Measurements from ENCODE around the gene AADACL4. TPM values are rescaled to one million over a fixed set of nuclear protein-coding genes. Genes with fewer than 3 reads are reported as not detected.
A peak's percentile ranks its signal among the peaks of the same experiment; 100 is the strongest.

Gene AADACL4
- total and polyA plus RNA-seq, 2 of the 8 experiments (the other 6 are each of a cell fraction or from before 2014, with no cell fraction given): 0.08 TPM; not detected in 1

GRCh38 chr1:12613180-12613579 lies 30.7 kb upstream of the AADACL4 start:
- no peak overlapping the region for H4K5ac ChIP-seq (ENCODE audit: insufficient read length, low read depth, low read length)
- no peak overlapping the region for H3K23ac ChIP-seq (ENCODE audit: insufficient read length)
- peaks cover 25 to 70% of the 10 kb centered on the region in 2 experiments for H3K79me2 ChIP-seq (ENCODE audit: control insufficient read depth in 1 of 2, insufficient read depth in 2 of 2, low read length in 2 of 2)
- H2BK15ac ChIP-seq (ENCODE audit: low read length): no peak overlapping the region; the same call in 1 of the 2 replicates
- no peak overlapping the region for H2BK12ac ChIP-seq (ENCODE audit: low read depth, low read length)
- 0 out of 2 replicates have a peak overlapping the region, but pooled peaks have one; percentile 54 for H2BK5ac ChIP-seq (ENCODE audit: low read depth, low read length)
- peaks cover 13% of the 10 kb centered on the region; the same call in 1 of the 2 replicates for H3K23me2 ChIP-seq (ENCODE audit: low read depth, low read length)
- H3K36me3 ChIP-seq (ENCODE audit: control insufficient read depth in 2 of 4, insufficient read depth in 4 of 4, low read length in 3 of 4): peaks cover 3 to 28% (median 5%) of the 10 kb centered on the region in 4 experiments; a peak in 6 of 8 replicates
- ChIA-PET POLR2A (ENCODE audit: partially characterized antibody) (interaction anchor here (11.4 kb wide), 1 partner anchor 12 kb away, joined by 107 read pairs; no protein-coding TSS in a partner anchor), CTCF (ENCODE audit: partially characterized antibody) (interaction anchor here (0.7 to 2.7 kb wide), 4 partner anchors 12 to 158 kb away, joined by 3 to 17 read pairs (median 4); no protein-coding TSS in a partner anchor)
- H3K18ac ChIP-seq (ENCODE audit: extremely low read depth, low read length): no peak overlapping the region; the same call in 1 of the 2 replicates
- H3K4ac ChIP-seq (replicated peaks; ENCODE audit: insufficient read length, low read depth, low read length): no peak overlapping the region
- no peak overlapping the region for H3K4me3 ChIP-seq (ENCODE audit: extremely low read depth in 1 of 4, insufficient read depth in 2 of 4, low read depth in 3 of 4, low read length in 4 of 4)
- H2AK5ac ChIP-seq (ENCODE audit: low read depth, low read length): peak overlapping the region; percentile 11; the same call in 1 of the 2 replicates
- H2BK120ac ChIP-seq (replicated peaks; ENCODE audit: low read depth, low read length): no peak overlapping the region
- no peak overlapping the region for H3K4me2 ChIP-seq (ENCODE audit: insufficient read depth in 1 of 2, low read depth in 2 of 2, low read length in 2 of 2)
- FAIRE-seq: no peak
- DNase-seq (ENCODE audit: low read depth in 1 of 2, low spot score in 2 of 2): no peak
- peaks cover 25% of the 10 kb centered on the region for H3K79me1 ChIP-seq (ENCODE audit: low read depth, low read length)
- H4K8ac ChIP-seq (ENCODE audit: extremely low read depth, insufficient read depth, low read length): no peak overlapping the region
- H2BK20ac ChIP-seq (ENCODE audit: low read length): no peak overlapping the region
- H3K9me3 ChIP-seq (ENCODE audit: insufficient read depth in 2 of 2, low read depth in 1 of 2, low read length in 1 of 2): no peaks in the 10 kb centered on the region
- no peak overlapping the region for H2AFZ ChIP-seq (ENCODE audit: low read length)
- no peaks in the 10 kb centered on the region; a peak in 1 of 7 replicates for H3K27me3 ChIP-seq (replicated peaks in 1 of 4; ENCODE audit: control insufficient read depth in 3 of 4, extremely low read depth in 1 of 4, insufficient read depth in 3 of 4, low read length in 3 of 4)
- H4K20me1 ChIP-seq (replicated peaks in 1 of 2; ENCODE audit: control insufficient read depth in 1 of 2, insufficient read depth in 2 of 2, low read length in 2 of 2): peaks cover 1 to 19% of the 10 kb centered on the region in 2 experiments
- peaks cover 5 to 10% (median 6%) of the 10 kb centered on the region in 4 experiments; a peak in 6 of 7 replicates for H3K4me1 ChIP-seq (replicated peaks in 1 of 4; ENCODE audit: control insufficient read depth in 3 of 4, insufficient read depth in 4 of 4, low read length in 3 of 4)
- TF ChIP-seq KDM1A (IDR thresholded peaks at IDR 0.05; ENCODE audit: borderline replicate concordance, low read length) (no peak), CTBP2 (IDR thresholded peaks at IDR 0.05; ENCODE audit: borderline replicate concordance, insufficient read depth, insufficient read length, low read length) (no peak), TBP (IDR thresholded peaks at IDR 0.05; ENCODE audit: low read depth, low read length) (no peak), TAF7 (optimal IDR thresholded peaks at IDR 0.05; ENCODE audit: borderline replicate concordance, low read depth, low read length) (no peak), CEBPB (IDR thresholded peaks at IDR 0.05; ENCODE audit: low read depth, low read length) (no peak), MAX (IDR thresholded peaks at IDR 0.05) (no peak), BACH1 (IDR thresholded peaks at IDR 0.05; ENCODE audit: low read length) (no peak)
- no peak overlapping the region for H3K27ac ChIP-seq (ENCODE audit: low read depth, low read length)
- no peak overlapping the region for H4K91ac ChIP-seq (replicated peaks; ENCODE audit: insufficient read length, low read length)
- H3K9ac ChIP-seq (replicated peaks in 1 of 4; ENCODE audit: extremely low read depth in 1 of 4, low read depth in 3 of 4, low read length in 3 of 4): no peak overlapping the region
- H3K56ac ChIP-seq (replicated peaks; ENCODE audit: insufficient read length, low read depth, low read length): no peak overlapping the region
- 95% methylated on average over 4 of the region's 4 CpGs; no CpG with 5 or more reads in 1 of the 2 experiments for WGBS, 2 experiments (ENCODE audit: extremely low coverage in 1 of 2, insufficient coverage in 1 of 2, insufficient read length in 1 of 2, insufficient replicate concordance in 2 of 2, low coverage in 1 of 2, low lambda C conversion rate in 2 of 2, missing lambda C conversion rate in 1 of 2)
- no peak overlapping the region for H3K14ac ChIP-seq (ENCODE audit: insufficient read length)

Measured in H1 (cell line).